Neutrophil (primary cell): Measurements from ENCODE around the gene NEO1.
"Not testable (repeated sequence)": the region's sequence is repeated elsewhere in the genome, so short reads cannot be mapped to it uniquely, and the experiment has no call there.

Source experiments
- H3K27ac ChIP-seq: fragments of 200-600 bp; sonication (generic); 2 replicates; pipeline ENCODE4 v1.5.1; 2016; ENCODE audit warnings: mild to moderate bottlenecking, moderate library complexity
- H3K27me3 ChIP-seq: fragments of 200-600 bp; sonication (generic); 2 replicates; pipeline ENCODE4 v1.6.0; 2016; ENCODE audit warnings: mild to moderate bottlenecking
- H3K36me3 ChIP-seq: fragments of 200-600 bp; sonication (generic); 2 replicates; pipeline ENCODE4 v1.5.1; 2017
- H3K4me1 ChIP-seq, 2 experiments: fragments of 200-600 bp in 1 of 2; sonication (generic) in 1 of 2; 1 replicate in 1 of 2; 2 replicates in 1 of 2; pipeline versions ENCODE4 v1.5.1 to v1.6.1; 2013 to 2016; ENCODE audit warnings: low read depth in 1 of 2, low read length in 1 of 2, mild to moderate bottlenecking in 1 of 2, moderate library complexity in 1 of 2; ENCODE audit not compliant: control insufficient read depth in 1 of 2, insufficient read depth in 1 of 2
- H3K4me3 ChIP-seq, 2 experiments: fragments of 200-600 bp in 1 of 2; sonication (generic) in 1 of 2; 1 replicate in 1 of 2; 2 replicates in 1 of 2; pipeline ENCODE4 v1.5.1; 2013 to 2016; ENCODE audit warnings: low read depth in 1 of 2, low read length in 1 of 2, mild to moderate bottlenecking in 1 of 2, moderate library complexity in 1 of 2
- H3K9me3 ChIP-seq: fragments of 200-600 bp; sonication (generic); 2 replicates; pipeline ENCODE4 v1.5.1; 2016
- CTCF ChIP-seq: fragments of 200-600 bp; sonication (generic); IDR thresholded peaks from 2 replicates; pipeline ENCODE4 v1.5.1; 2016; ENCODE audit warnings: antibody characterized with exemption

NEO1 gene

GRCh38 chr15:73190189-73190601 is 137.9 kb downstream of the NEO1 start:
- H3K4me1 ChIP-seq, result no peaks in the 10 kb centered on the region
- no peaks in the 10 kb centered on the region for H3K36me3 ChIP-seq
- no peak overlapping the region for H3K27ac ChIP-seq
- no peak overlapping the region for H3K4me3 ChIP-seq
- H3K27me3 ChIP-seq, result peaks cover 49% of the 10 kb centered on the region
- H3K9me3 ChIP-seq, result no peaks in the 10 kb centered on the region
- no peak for TF ChIP-seq CTCF

GRCh38 chr15:73195166-73195565 is 142.9 kb downstream of the NEO1 start:
- Histone ChIP-seq H3K27me3 (peaks cover 81% of the 10 kb centered on the region), H3K27ac (no peak overlapping the region), H3K4me3 (no peak overlapping the region), H3K9me3 (no peaks in the 10 kb centered on the region), H3K4me1 (no peaks in the 10 kb centered on the region), H3K36me3 (no peaks in the 10 kb centered on the region)
- TF ChIP-seq CTCF, result no peak

- H3K4me3 ChIP-seq, result no peak overlapping the region
- no peaks in the 10 kb centered on the region for H3K36me3 ChIP-seq
- no peak for TF ChIP-seq CTCF
Measured at GRCh38 chr15:73196113-73196512, 143.8 kb downstream of the NEO1 start.

GRCh38 chr15:73200339-73200738 is 148.1 kb downstream of the NEO1 start:
- TF ChIP-seq CTCF, result no peak
- Histone ChIP-seq H3K36me3 (no peaks in the 10 kb centered on the region), H3K4me1 (no peaks in the 10 kb centered on the region), H3K27ac (no peak overlapping the region), H3K4me3 (no peak overlapping the region), H3K27me3 (peaks cover 49% of the 10 kb centered on the region), H3K9me3 (no peaks in the 10 kb centered on the region)

More at GRCh38 chr15:73196113-73196512, 143.8 kb downstream of the NEO1 start:
- Histone ChIP-seq H3K4me1 (no peaks in the 10 kb centered on the region), H3K27me3 (peaks cover 82% of the 10 kb centered on the region), H3K27ac (no peak overlapping the region), H3K9me3 (no peaks in the 10 kb centered on the region)

GRCh38 chr15:73210630-73211029 is 158.4 kb downstream of the NEO1 start:
- Histone ChIP-seq H3K27ac (no peak overlapping the region), H3K9me3 (no peaks in the 10 kb centered on the region)
- no peak for TF ChIP-seq CTCF

GRCh38 chr15:73212424-73212823 is 160.2 kb downstream of the NEO1 start:
- peaks cover 31% of the 10 kb centered on the region for H3K27me3 ChIP-seq
- TF ChIP-seq CTCF, result no peak

More at GRCh38 chr15:73210630-73211029, 158.4 kb downstream of the NEO1 start:
- peaks cover 41% of the 10 kb centered on the region for H3K27me3 ChIP-seq
- H3K36me3 ChIP-seq, result no peaks in the 10 kb centered on the region
- H3K4me3 ChIP-seq, result no peak overlapping the region
- no peaks in the 10 kb centered on the region for H3K4me1 ChIP-seq

GRCh38 chr15:73221450-73221849 is 169.2 kb downstream of the NEO1 start:
- H3K36me3 ChIP-seq, H3K9me3 ChIP-seq, H3K27ac ChIP-seq, H3K27me3 ChIP-seq, H3K4me1 ChIP-seq, H3K4me3 ChIP-seq: not testable (repeated sequence)

More at GRCh38 chr15:73212424-73212823, 160.2 kb downstream of the NEO1 start:
- Histone ChIP-seq H3K9me3 (no peaks in the 10 kb centered on the region), H3K27ac (no peak overlapping the region), H3K4me1 (no peaks in the 10 kb centered on the region), H3K4me3 (no peak overlapping the region), H3K36me3 (no peaks in the 10 kb centered on the region)
